HG03097 (cell line): ENCODE data around the gene MTHFD1L.

ENCODE experiments used
- ATAC-seq: cut with Tn5 transposase; IDR thresholded peaks from one replicate; pipeline ENCODE4 v1.9.1; 2021; ENCODE audit not compliant: unreplicated experiment, low FRiP score

MTHFD1L gene

DNA sequence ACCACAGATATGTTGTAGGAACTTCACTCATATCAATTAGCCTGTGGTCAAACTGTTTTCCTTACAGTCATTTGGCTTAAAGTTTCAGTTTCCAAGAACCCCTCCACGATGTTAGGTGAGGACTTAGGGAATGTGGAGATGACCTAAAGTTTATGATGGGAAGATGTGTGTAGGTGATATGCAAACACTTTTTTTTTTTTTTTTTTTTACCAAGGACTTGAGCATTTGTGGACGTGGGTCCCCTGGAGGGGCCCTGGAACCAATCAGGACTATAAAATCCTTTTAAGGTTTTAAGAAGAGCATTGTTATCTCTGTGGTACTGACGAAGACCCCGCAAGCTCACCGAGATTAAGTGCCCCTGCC lies 478 bp upstream of the MTHFD1L start:
- ATAC-seq, result no peak

GRCh38 chr6:150866147-150866990 lies 867 bp downstream of the MTHFD1L start:
- peak; percentile 77 for ATAC-seq

DNA sequence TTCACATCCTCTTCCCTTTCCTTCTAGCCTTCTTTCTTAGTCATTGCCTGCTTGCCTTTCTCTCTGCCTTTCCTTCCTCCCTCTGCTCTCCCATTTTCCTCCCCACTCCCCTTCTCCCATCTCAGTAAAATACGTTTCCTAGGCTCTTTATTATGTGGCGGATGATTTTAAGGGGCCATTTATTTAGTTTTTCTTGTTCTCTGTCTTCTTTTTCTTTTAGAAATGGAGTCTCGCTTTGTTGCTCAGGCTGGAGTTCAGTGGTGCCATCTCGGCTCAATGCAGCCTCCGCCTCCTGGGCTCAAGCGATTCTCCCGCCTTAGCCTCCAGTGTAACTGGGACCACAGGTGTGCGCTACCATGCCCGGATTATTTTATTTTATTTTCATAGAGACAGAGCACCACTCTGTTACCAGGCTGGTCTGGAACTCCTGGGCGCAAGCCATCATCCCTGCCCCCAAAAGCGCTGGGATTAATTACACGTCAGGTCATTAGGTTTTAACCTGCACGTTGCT lies 1.5 kb downstream of the MTHFD1L start:
- ATAC-seq, result no peak

GRCh38 chr6:150868759-150869158 lies 3.3 kb downstream of the MTHFD1L start:
- ATAC-seq, result no peak

- no peak for ATAC-seq
Measured at GRCh38 chr6:150874179-150874578, 8.7 kb downstream of the MTHFD1L start.

- no peak for ATAC-seq
Measured at GRCh38 chr6:150875841-150876240, 10.3 kb downstream of the MTHFD1L start.

DNA sequence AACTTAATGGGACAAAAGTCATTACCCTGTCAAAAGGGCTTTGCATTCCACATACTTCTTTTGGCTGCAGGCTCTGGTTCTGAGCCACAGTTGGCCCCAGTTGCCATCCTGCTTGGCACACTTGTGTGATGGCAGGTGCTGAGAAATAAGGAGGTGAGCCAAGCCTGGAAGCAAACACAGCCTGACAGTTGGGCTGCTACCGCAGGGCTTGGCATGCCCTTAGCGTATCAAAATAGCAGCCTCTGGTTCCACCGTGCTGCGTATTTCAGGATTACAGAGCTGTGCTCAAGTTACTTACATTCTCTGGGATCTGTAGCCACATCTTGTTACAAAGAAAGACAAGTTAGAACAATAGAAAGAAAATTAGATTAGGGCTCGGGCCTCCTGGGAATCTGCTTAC lies 11.1 kb downstream of the MTHFD1L start:
- ATAC-seq, result no peak

DNA sequence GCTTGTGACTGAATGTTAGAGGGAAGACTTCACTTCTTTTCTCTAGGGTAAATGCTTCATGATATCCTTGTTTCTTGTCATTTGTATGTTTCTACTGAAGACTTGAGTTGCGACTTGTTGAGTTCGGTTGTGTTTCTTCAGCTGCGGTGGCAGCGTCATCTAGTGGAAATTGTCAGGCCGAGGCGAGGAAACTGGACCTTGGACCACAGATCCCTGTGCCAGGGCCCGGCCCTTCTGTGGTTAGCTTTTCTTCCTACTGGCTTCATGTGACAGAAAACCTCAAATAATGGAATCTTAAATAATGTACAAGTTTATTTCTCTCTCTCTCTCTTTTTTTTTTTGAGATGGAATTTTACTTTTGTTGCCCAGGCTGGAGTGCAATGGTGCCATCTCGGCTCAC lies 12.4 kb downstream of the MTHFD1L start:
- no peak for ATAC-seq

DNA sequence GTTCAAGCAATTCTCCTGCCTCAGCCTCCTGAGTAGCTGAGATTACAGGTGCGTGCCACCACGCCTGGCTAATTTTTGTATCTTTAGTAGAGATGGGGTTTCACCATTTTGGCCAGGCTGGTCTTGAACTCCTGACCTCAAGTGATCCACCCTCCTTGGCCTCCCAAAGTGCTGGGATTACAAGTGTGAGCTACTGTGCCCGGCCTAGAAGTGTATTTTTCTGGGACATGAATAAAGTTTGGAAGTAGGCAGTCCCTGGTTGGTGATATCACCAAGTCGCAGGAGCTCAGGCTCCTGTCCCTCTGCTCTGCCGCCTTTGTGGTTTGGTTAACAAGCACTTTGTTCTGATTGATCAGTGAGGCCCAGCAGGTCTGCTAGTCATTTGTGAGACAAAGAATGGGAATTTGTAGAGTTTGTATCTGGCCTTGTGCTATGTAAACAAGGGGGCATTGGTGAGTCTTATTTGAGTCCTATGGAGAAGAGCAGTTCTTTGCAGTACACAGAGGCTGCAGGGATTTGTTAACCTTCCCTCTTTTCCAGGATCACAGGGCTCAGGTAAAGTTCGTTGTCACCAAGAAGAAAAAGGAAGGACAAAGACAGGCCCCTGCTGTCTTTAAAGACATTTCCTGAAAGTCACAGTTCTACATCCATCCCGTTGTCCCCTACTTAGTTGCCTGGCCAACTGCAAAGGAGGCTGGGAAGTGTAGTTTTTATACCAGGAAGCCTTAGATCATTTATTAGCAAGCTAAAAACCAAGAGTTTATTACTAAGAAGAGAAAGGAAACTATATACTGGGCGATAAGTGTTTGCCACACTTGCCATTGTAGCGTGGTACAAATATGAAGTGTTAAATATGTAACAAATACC lies 13.1 kb downstream of the MTHFD1L start:
- ATAC-seq, result no peak

DNA sequence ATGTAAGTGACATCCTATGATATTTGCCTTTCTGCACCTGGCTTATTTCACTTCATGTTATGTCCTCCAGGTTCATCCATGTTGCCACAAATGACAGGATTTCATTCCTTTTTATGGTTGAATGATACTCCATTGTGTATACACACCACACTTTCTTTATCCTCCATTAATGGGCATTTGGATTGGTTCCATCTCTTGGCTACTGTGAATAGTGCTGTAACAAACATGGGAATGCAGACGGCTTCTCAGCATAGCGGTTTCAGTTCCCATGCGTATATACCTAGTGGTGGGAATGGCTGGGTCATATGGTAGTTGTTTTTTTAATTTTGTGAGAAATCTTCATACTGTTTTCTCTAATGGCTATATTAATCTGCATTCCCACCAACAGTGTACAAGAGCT lies 14.8 kb downstream of the MTHFD1L start:
- ATAC-seq, result no peak

- no peak for ATAC-seq
Measured at GRCh38 chr6:150881911-150882481, 16.5 kb downstream of the MTHFD1L start.

DNA sequence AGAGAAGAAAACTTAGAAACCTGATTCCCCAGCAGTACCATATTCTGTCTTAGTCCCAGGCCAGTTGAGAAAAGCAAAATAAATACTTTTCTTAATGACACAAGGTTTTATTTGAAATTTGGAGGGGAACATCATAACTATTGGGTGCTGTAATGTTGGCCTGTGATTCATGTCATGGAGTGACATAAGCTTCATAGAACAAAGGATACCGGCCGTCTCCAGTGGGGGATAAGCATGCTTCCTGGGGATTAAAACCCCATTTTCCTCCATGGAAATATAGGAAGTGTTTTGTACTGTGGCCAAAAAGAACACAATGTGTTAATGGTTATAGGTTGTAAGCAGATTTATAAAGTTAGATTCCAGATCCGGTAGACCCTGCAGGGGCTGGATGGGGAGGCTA lies 18.0 kb downstream of the MTHFD1L start:
- ATAC-seq, result no peak

DNA sequence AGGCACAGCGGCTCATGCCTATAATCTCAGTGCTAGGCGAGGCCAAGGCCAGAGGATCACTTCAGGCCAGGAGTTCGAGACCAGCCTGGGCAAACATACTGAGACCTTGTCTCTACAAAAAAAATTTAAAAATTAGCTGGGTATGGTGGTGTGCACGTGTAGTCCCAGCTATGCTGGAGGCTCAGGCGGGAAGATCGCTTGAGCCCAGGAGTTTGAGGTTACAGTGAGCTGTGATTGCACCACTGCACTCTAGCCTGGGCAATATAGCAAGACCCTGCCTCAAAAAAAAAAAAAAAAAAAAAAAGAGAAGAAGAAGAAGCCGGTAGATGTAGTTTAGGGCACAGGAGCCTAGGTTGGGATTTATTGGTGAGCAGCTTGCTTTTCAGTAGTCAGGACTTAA lies 20.7 kb downstream of the MTHFD1L start:
- ATAC-seq, result no peak

DNA sequence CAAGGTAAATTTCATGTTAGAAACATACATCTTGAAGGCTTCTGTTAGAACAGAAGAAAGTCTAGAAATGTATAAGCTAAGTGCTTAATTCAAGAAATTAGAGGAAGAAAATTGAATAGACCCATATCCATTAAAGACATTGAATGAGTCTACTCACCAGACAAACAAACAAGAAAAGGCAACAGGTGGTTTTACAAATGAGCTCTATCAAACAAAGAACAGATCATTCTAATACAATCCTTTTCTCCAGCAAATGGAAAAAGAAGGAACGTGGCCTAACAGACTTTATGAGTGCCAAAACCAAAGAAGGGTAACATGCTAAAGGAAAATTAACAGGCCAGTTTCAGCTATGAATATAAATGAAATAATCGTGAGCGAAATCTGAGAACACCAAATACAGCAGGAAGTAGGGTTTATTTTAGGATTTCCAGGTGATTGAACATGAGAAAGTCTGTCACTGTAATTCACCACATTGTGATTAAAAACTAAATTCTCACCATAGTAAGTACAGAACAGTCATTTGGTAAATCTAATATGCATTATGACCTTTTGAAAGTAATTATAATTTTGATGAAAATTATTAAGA lies 22.6 kb downstream of the MTHFD1L start:
- ATAC-seq, result no peak

- ATAC-seq, result no peak
Measured at GRCh38 chr6:150890346-150890745, 24.8 kb downstream of the MTHFD1L start.

DNA sequence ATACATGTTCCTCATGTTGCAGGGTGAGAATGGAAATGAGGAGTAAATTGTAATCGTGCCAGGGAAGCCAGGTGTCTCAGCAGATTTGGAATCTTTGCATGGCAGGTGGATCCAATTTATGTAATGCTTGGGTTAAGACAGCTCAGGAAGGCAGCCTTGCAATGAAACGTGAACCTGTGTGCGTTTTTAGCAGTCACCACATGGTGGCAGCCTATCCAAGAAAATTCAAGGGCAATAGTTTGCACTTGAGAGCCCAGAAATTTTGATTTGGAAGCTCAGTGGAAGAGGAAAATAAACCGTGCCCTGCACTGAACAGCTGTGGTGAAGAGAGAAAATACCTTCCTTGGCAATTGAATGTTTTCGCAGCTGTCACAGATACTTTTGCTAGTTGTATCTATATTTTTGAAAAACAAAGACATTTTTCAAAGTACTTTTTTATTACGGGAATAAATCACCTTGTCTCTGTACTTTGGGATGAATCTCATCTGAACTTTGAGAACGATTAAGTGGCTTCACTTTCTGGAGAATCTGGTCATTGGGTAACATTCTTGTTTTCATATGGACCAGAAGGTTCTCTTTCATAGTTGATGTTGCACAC lies 26.5 kb downstream of the MTHFD1L start:
- no peak for ATAC-seq

DNA sequence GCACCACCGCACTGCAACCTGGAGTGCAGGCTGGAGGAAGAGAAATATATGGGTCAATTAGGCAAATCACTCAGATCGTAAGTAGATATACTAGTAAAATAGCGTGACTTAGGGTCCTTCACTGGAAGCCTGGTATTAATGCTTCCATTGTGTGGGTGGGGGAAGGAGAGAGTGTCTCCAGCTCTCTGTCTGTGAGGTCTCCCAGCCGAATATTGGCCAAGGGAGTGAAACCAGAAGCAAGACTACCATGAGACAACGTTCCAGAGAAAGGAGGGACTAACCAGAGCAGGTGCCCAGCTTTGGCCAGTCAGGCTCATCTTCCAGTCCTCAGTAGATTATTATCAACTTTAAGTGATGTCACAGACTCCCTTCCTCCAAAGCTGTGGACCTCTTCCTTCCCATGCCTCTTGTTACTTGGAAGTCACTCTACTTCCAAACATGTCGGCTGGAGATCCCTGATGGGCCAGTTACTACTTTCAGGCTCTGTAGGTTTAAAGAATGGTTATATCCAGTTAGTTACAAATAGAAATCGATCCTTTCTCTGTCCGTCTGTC lies 28.8 kb downstream of the MTHFD1L start:
- no peak for ATAC-seq

- peak; percentile 37 for ATAC-seq
Measured at GRCh38 chr6:150894935-150895552, 29.5 kb downstream of the MTHFD1L start.

DNA sequence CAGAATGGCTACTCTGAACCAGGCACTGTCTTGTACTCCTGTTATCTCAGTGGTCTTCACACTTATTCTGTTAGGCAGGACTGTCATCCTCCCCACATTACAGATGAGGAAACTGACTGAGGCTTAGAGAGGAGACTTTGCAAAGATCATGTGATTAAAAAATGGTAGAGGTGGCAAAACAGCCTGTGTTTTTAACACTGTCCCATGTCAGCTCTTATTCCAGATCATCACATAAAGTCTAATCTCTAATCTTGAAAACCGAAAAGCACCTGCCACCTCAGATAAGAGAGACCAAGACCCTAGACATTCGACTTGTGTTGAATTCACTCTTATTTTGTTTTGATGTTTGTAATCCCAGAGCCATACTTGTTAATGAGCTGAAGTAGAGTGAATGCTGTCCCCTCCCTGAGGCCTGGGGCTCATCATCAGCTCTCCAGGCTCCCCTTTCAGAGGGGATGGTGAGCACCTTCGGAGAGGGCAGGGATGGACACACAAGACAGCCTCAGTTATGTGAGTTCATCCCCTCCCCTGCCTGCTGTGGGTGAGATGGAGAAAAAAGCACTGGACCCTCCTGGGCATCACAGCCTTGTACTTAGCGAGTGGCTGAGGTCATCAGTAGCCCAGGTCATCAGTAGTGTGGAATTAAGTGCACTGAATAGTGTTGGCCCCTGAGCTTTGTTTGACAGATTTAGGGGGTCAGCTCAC lies 30.6 kb downstream of the MTHFD1L start:
- no peak for ATAC-seq
